NCI-H2081 treated with DMSO at 0.1 percent for 48 hours (cell line): ENCODE results near the gene MSI2.

Experiments
- DNase-seq: peaks from one replicate; lab custom pipeline; 2025; lab: John Stamatoyannopoulos, UW

The MSI2 gene

DNA sequence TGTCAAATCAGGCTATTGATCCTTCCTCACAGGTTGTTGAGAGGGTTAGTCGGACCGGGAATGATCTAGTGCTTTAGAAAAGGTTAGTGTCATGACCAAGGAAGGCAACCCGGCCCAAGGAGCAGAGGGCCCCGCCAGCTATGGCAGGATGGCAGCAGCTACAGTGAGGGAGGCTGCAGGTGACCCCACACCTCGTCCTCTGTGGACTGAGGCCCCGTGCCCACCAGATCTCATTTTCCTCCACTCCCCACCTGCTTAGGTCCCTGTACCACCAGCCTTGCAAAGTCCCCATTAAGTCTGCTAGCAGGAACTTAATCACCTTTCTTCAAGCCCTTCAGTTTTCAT lies 381.3 kb downstream of the MSI2 start:
- no peak for DNase-seq

DNA sequence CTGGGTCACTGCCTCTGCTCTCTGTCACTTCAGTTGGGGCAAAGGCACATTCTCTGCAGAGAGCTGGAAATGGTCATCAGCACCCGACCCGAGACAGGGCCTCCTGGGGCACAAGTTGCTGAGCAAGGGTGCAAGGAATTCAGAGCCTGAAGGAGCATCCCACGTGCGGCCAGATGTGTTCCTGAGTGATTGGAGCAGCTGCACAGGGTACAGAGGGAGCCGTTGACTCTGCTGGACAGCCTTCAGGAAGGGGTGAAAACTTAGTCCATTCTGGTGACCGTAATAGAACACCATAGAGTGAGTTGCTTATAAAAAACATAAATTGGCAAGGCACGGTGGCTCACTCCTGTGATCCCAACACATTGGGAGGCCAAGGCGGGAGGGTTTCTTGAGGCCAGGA lies 382.0 kb downstream of the MSI2 start:
- no peak for DNase-seq

DNA sequence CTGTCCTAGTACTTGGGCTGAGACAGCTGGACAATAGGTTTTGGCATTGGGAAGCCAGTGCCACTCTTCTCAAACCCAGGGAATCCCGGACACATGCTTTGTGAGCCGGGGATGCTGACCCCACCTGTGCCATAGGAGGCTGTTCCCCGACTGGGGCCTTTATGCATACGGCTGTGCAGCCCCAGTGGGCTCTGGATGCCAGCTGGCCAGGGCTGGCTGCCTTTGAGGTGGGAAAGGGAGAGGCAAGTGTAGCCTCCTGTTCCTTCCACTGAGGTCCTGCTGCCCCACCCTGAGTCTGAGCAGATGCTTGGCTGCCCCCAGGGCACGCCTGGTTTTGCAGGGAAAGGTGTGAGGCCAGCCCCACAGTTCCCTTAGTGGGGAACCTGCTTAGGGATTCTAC lies 383.1 kb downstream of the MSI2 start:
- no peak for DNase-seq

DNA sequence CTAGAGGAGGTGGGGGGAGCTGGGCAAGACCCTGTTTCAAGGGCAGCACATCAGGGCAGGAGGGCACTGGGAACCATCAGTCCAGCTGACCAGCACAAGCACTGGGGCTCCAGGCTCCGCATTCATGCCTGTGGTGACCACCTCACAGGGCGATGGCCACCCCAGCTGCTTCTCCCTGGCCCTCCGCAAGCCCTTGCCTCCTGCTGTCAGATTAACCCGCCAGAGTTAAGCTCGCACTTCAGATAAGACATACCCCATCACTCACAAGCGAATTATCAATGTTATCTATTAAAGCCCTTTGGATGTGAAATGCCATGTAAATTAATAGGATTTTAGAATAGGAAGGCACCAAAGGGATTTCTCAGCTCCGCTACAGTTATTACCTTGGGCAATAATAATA lies 383.8 kb downstream of the MSI2 start:
- no peak for DNase-seq

DNA sequence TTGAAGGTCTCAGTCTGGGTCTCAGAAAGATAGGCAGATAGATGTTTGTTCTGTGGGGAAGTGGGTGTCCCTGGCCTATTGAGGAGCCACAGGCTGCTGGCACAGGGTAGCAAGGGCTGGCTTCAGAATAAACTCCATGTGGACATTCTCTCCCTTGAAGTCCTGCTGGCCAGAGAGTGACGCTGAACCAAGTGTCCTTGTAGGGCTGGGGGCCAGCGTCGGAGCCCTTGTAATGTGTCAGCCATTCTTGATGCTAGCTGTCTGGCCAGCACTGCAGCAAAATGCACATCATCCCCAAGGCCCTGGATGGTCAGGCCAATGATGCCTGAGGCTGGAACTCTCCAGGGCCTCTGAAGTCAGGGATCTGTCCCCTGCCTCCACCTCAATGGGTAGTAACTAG lies 385.4 kb downstream of the MSI2 start:
- DNase-seq = no peak

DNA sequence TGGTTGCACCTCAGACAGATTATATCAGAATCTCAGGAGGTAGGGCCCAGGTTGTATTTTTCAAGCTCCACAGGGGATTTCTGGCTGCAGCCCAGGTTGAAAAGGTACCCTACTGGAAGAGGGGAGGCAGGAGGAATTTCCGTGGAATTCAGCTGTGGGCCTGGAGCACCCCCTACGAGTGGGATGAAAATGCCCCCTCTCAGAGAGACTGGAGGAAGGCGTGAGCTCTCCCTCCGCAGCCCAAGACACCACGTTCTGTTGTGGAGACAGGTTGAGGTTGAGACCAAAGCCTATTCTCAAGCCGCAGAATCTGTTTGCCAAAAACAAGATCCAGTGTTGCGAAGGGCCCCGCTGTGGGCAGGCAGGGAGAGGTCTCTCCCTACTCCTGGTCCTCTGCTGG lies 386.7 kb downstream of the MSI2 start:
- no peak for DNase-seq

DNA sequence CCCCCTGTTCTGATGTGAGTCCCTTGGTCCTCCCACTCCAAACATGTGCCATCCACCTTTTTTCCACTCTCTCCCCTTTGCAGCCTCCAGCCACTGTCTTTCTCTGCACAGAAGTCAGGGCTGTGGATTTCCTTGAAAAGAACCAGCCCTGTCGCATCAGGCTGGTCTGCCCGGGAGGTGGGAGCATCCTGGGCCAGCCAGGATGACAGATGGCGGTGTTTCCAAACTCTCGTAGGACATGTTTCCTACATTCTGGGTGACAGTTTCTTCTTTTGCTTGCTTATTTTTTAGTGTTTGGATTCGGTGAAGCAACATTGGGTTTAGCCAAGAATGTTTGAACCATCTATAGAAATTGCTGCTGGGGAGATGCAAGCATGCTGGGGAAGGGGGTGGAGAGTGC lies 388.0 kb downstream of the MSI2 start:
- DNase-seq = no peak

DNA sequence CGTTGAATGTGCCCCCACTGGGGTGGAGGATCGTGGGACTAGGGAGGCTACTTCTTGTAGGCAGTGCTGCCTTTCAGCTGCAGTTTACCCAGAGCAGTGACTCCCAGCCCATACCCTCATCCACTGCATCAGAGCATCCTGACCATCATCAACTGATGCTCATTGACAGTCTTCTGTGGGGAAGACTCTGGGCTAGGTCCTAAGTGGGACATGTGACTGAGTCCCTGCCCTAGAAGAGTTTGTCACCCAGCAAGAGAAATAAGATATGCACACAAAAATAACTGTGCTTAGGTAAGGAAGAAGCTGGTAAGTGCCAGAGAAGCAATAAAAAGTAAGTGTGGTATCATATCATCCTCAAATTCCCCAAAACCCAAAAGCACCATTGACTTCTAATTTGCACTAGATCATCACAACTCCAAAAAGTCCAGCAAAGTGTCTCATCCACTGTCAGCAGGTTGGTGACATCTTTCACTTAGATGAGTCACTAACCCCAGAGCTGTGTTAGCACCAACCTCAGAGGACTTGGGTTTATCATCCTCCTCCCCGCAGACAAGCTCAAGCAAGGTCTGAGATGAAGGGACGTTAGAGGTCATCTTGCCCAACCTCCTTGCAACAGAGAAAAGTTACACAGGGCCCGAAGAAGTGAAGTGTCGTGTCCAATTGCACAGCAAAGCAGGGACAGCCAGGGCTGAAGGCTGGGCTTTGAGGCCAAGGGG lies 389.8 kb downstream of the MSI2 start:
- no peak for DNase-seq

DNA sequence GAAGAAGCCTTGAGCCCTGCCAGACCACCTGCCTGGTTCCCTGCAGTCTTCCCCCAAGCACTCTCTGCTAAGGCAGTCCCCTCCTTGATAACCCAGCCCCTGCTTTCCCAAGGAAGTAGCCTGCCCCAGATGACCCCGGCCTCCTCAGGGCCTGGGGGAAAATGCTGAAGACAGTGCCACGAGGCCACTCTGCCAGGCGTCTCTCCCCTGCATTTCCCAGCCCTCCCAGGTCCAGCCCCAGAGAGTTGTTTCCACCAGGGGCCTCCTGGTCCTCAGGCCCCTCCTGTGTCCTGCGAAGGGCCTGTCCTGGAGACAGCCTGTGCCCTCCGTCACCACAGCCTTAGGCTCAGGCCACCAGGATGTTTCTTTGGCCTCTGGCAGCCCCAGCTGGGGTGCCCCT lies 392.4 kb downstream of the MSI2 start:
- no peak for DNase-seq

DNA sequence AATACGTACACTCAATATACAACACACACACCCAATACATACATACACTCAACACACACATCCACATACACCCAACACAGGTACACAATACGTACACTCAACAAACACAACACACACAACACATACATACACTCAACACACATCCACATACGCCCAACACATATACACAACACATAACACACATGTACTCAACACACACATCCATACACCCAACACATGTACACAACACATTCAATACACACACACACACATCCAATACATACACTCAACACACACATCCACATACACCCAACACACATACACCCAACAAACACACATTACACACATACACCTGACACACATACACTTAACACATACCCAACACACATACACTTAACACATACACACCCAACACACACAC lies 392.9 kb downstream of the MSI2 start:
- DNase-seq = no peak

DNA sequence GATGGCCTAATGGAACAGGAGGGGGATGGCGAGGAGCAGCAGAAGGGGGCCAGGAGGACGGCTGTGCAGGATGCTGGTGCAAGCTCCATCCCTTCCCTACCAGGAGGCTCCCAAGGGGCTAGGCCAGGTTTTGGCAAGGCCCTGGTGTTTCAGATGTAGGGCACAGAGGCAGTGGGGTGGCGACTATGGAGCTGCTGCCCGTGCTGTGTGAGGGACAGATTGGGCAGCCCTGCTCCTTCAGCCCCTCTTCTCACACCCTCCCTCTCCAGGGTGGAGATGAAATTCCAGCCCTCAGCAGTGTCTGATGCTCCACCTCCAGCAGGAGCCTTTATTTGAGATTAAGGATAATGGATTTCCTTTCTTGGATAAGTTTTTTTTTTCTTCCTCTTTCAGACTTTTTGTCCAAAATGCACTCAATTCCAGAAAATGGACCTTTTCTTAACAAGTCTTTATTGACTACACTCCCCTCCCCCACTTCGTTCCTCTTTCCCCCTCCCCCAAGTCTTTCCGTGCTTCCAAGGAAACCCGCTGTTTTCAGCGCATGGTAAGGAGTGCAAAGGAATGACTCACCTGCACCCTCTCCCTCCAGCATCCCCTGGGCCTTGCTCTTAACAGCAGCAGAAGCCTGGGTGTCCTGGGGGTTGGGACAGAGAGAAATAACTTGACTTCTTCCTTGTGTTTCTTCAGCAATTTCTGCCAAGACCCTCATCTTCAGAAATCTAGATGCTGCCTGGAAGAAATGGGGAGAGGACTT lies 393.6 kb downstream of the MSI2 start:
- DNase-seq = no peak

DNA sequence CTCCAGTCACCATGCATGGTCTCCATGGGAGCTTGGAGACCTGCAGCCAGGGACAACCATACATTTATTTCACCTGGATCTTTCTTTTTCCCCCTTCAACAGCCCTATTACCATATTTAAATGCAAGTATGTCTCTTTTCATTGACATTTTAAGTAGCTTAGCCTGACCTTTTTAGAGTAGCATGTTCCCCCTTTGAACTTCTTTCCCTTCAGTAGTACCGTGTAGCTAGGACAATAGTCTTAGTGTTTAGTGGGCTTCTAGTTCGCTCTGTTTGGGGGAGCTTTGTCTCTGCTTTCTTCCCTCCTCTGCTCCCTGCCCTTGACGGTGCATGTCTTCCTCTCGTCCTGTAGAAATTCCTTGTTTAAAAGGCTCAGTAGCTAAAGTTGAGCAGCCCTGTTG lies 394.2 kb downstream of the MSI2 start:
- DNase-seq = no peak

DNA sequence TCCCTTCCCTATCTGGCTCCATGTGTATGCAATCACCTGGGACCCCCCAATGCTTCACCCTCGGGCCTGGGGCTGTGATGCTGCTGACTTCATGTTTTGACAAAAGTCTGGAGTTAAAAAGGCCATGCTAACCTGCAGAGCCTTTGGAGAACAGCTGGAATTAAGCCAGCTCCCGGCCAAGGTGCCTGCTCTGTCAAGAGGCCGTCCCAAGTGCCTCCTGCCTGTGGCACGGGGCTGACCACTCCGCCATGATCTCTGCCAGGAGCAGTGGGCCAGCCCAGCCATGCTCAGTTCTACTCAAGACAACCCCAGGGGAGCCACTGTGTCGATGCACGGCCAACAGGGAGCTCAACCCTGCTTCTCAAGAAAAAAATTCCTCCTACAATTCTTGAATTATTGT lies 395.1 kb downstream of the MSI2 start:
- no peak for DNase-seq

DNA sequence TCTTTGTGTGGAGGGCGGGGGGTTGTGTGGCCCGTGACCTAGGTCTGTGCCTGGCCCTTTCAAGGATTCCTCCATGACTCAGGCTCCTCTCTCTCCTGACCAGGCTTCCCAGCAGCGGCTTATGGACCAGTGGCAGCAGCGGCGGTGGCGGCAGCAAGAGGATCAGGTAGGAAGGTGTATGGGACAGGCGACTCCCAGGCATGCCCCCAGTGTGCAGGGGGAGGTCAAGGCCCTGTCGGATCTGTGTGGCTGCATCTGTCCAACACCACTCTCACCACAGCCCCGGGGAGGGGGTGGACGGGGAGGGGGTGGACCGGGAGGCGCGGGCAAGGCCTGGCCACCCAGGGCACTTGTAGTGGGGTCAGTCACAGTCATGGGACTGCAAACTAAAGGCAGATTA lies 395.7 kb downstream of the MSI2 start:
- no peak for DNase-seq

DNA sequence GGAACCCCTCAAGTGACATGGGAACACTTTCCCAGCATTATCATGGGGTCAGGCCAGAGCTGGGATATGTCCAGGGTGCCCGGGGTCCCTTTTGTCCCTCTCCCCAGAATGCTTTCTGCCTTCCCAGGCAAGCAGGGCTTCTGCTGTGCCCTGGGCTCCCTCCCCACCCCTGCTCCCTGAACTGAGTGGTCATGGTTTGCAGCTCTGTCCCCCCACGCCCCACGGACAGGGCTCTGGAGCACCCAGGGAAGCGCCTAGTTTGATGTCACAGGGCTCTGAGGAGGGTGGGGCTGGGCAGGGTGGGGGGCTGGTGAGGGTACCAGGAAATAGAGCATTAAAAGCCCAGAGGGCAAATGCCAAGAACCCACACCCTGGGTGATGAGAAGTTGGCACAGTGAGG lies 396.5 kb downstream of the MSI2 start:
- DNase-seq = no peak

DNA sequence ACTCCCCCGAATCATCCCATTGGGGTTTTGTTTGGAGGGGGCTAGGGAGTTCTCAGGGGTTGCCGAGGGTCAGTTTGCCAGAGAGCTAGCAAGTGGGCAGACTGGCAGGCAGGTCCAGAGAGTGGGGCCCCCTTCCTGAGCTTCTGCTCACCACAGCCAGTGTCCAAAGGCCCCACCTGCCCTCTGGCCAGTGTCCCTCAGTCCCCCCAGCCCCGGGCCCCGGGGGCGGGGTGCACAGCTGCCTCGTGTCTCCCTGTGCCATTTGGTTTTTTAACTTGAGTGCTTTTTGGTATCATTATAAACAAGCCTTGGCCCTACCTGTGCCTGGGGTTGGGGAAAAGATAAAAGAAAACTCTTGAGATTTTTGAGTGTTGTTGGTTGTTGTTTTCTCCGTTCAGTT lies 397.0 kb downstream of the MSI2 start:
- no peak for DNase-seq

DNA sequence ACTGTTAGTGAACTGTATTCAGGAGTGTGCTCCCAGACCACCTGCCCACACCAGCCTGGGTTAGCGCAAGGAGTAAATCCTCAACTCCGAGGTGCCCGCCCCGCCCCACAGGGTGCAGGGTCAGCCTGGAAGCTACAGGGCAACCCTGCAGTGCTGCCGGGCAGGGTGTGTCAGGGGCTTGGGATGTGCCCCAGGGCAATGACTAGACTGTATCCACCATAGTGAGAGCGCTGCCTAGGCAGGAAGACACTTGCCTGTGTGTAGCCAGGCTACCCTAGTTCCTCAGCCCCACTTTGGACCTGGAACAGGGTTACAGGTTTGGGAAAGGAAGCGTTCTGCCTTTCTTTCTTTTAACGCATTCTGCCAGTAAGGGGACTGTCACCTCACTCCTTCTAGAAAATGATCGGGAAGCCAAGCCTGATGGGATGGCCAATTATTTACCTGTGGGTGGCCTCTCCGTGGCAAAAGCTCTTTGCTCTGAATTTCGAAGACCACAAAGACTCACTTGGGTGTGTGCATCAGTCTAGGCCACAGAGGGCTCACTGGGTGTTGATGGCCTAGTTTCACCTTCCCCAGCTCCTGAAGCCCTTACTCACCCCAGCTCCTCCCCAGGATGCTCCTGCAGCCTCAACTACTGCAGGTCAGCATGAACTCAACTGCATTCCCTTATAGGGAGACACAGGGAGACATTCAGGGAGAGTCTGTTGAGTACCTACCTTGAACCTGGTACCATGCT lies 397.9 kb downstream of the MSI2 start:
- DNase-seq = no peak

DNA sequence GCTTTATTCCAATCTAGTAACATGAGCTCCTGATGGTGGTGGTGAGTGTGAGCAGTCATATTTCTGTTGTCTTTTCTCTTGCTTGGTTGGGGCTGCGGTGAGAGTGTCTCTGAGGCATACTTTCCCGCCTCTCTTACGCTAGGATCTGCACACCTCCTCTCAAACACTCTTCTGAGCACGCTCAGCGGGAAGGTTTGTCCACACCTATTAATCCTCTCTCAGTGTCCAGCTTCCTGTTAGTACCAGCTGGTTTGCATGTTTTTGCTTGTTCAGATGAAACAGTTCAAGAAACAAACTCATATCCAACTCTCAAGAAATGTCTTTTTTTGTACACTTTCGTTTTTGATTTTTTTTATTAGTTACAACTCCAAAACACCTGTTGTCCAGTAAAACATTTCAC lies 399.2 kb downstream of the MSI2 start:
- no peak for DNase-seq

DNA sequence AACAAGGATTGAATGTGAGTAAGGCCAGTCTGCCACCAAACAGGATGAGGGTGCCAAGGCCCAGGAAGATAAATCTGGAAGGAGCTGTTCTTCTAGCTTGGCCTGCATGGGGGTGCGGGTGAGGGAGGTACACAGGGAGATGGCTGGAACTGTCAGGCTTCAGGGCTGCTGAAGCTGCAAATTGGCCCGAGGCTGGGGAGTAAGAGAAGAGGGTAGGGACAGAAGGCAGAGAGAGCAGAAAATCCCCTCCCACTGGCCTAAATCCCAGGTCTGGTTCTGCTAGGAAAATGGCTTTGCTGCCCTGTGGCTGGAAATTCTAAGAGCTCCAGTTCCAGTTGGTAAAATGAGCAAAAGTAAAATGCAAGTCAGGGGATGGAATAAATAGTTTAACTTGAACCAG lies 400.9 kb downstream of the MSI2 start:
- no peak for DNase-seq

DNA sequence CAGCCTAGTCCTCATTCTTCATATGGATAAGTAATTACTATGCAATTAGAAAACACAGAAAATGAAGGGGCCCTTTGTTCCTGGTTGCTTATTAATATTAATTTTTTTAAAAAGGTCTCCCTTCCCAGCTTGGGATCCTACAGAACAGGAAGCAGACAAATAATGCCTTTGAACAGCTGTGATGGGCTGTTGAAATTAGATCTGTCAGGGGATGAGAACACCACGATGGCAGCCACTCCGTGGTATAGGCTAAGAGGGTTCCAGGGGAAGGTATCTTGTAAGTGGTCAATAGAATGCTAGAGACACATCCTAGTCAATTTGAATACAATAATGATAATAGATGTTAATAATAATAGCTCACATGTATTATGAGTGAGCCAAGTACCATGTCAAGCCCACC lies 405.7 kb downstream of the MSI2 start:
- no peak for DNase-seq

DNA sequence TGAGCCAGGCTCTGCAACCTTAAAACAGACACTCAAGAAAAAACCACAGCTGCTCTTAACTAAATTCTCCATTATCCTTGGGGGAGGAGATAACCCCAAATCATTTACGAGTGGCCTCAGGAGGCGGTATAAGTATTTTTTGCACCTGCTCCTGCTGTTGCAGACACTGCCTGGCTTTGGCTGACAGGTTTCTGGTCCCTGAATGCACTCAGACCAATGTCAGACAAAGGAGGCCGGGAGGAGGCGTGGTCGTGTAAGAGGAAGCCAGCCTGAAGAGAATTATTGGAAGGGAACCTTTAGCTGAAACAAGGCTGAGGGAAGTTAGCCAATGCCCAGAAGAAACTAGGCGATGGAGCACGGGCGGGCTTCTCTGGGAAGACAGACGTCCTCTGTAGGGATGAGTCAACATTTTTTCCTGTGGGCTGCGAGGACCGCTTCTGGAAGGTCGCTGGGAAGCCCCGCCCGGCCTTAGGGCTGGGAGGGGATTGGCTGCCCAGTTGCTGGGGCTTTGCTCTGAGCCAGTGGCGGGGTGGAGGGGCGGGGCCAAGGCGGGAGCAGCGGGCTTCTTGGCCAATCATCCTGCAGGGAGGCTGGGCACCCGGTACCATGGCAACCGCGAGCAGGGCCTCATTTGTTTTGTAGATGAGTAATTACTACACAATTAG lies 406.5 kb downstream of the MSI2 start:
- DNase-seq = peak; percentile 76

DNA sequence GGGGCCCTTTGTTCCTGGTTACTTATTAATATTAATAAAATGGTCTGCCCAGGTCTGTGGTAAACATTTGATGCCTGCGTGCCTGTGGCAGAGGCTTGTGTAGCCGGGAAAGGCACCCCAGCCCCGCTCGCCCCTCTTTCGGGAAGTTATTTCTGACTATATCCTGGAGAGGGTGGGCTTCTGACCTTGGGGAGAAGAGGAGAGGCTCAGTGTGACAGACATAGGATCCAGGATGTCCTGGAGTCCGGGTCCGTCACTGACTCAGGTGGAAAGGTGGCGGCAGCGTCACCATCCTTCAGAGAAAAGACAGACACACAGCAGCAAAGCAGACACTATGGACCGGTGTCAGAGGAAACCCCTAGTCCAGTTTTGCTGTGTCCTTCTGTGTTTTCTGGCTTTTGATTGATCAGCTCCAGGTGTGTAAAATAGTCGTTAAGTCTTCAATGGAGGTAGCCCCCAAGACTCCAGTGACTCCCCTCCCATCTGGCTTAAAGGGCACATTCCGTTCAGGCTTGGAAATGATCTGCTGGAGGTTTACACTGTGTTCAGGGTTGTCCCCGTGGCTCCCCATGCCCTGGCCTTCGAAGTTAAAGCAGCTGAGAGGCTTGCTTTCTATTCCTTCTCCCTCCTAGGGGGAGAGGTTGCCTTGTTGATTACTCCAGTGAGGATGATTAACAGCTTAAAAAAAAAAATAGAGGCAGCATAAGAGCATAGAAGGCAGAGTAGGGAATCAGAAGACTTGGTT lies 407.2 kb downstream of the MSI2 start:
- DNase-seq = no peak
